K562 (cell line): ENCODE results near the gene KCNAB1. TPM values are rescaled to one million over a fixed set of nuclear protein-coding genes. Genes with fewer than 3 reads are reported as not detected.

ENCODE experiments used
- AFF1 ChIP-seq, 2 experiments: fragments of 450-650 bp; IDR thresholded peaks; 2 replicates each; pipeline ENCODE4 v1.6.1; 2018; ENCODE audit warnings: mild to moderate bottlenecking in 2 of 2, low read depth in 1 of 2; ENCODE audit not compliant: partially characterized antibody in 2 of 2
- BCLAF1 ChIP-seq, 2 experiments: fragments of 450-650 bp in 1 of 2; IDR thresholded peaks; 2 replicates each; pipeline ENCODE4 v1.6.1; 2011 to 2017; ENCODE audit warnings: low read depth in 2 of 2, antibody characterized with exemption in 1 of 2, borderline replicate concordance in 1 of 2, low read length in 1 of 2, mild to moderate bottlenecking in 1 of 2, mixed read lengths in 1 of 2; ENCODE audit not compliant: control insufficient read depth in 1 of 2
- DPF2 ChIP-seq: fragments of 450-650 bp; IDR thresholded peaks from 2 replicates; pipeline ENCODE4 v1.6.1; 2016
- HSF4 ChIP-seq: fragments of 250-450 bp; sonication (Bioruptor Pico); IDR thresholded peaks from 2 replicates; pipeline ENCODE4 v2.1.2; 2022; ENCODE audit warnings: mild to moderate bottlenecking, moderate library complexity, borderline replicate concordance
- KAT8 ChIP-seq: fragments of 450-650 bp; IDR thresholded peaks from 2 replicates; pipeline ENCODE4 v1.6.1; 2016; ENCODE audit warnings: low read depth, mild to moderate bottlenecking
- POU5F1 ChIP-seq: fragments of 150-350 bp; IDR thresholded peaks from 2 replicates; pipeline ENCODE4 v1.6.1; 2014; ENCODE audit warnings: borderline replicate concordance, low read length, low read depth, mild to moderate bottlenecking; ENCODE audit not compliant: partially characterized antibody
- TSC22D4 ChIP-seq: fragments of 450-650 bp; IDR thresholded peaks from 2 replicates; pipeline ENCODE4 v1.6.1; 2016; ENCODE audit warnings: missing genetic modification characterization, missing biosample characterization, control low read depth
- ZNF146 ChIP-seq: IDR thresholded peaks from one replicate; pipeline ENCODE4 v1.6.1; 2018; ENCODE audit warnings: missing compliant biosample characterization; ENCODE audit not compliant: unreplicated experiment
- ZNF431 ChIP-seq: sonication (generic); formaldehyde crosslinking; IDR thresholded peaks from 2 replicates; pipeline ENCODE4 v1.8.0; 2022; ENCODE audit warnings: mild to moderate bottlenecking, missing genetic modification reagents
- ZNF592 ChIP-seq: fragments of 450-650 bp; IDR thresholded peaks from 2 replicates; pipeline ENCODE4 v1.6.1; 2017; ENCODE audit warnings: antibody characterized with exemption, mild to moderate bottlenecking
- polyA plus RNA-seq, 8 experiments: library from polyadenylated mRNA; depleted of rRNA in 4 of 8; stranded (reverse) in 5 of 8; unstranded in 3 of 8; fragments of >200 nt; fragmentation: Nextera tagmentation in 2 of 8; fragmentation: Illumina TruSeq in 1 of 8; extraction: Ambion mirVana in 2 of 8; extraction: Trizol in 1 of 8; gene quantifications; 2 replicates each; pipeline versions ENCODE4 v1.2.1 to v1.2.3, GENCODE V29; 2011 to 2014; ENCODE audit warnings: inconsistent platforms in 1 of 8, missing spikeins in 1 of 8
- total RNA-seq, 7 experiments: library from RNA; depleted of rRNA in 6 of 7; stranded (reverse); fragments of >200 nt in 6 of 7; fragmentation: Illumina TruSeq in 2 of 7; extraction: Trizol in 2 of 7; gene quantifications; 2 replicates each; pipeline versions ENCODE4 v1.2.1 to v1.2.3, GENCODE V29; 2011 to 2021; ENCODE audit warnings: low replicate concordance in 1 of 7
- TF ChIP-seq, protein P1 (sequence below): fragments of 200-800 bp; sonication (Bioruptor generic); IDR thresholded peaks from 2 replicates; pipeline ENCODE4 v1.6.1; 2017; ENCODE audit warnings: missing genetic modification characterization, missing compliant biosample characterization

KCNAB1 gene
- total and polyA plus RNA-seq, 9 of the 15 experiments (the other 6 are each of a cell fraction or from before 2014, with no cell fraction given), result 0.14 to 1.2 (median 0.51) TPM

DNA sequence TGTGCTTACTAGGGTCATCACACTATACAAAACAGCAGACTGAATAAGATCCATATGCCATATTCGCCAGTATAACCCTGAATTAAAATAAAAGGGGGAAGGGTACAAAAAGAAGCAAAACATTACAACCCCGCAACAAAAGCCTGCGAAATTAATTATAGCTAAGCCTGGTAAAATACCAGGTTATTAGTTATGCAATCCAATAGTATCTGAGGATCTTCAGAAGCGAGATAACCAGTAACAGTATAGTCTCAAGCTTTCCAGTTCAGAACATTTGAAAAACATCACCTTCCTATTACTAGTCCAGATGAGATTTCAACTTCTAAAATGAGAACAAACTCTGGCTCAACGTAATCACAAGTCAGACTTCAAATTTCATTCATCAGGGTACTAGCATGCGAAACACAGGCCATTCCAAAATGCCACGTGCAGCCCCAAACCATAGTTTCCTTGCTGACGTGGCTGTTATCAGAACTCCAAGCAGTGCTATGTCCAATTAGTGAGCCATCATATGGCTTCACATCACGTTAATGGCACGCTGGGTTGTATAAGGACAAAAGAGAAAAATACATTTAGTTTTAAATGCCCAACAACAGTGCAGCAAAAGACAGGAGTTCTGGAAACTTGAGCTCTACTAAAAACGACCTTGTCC, 433.5 kb downstream of the KCNAB1 start (continued):
- TF ChIP-seq ZNF431 (no peak), BCLAF1 (IDR thresholded peaks at IDR 0.05; ENCODE audit: borderline replicate concordance in 1 of 2, control insufficient read depth in 1 of 2, low read depth in 2 of 2, low read length in 1 of 2) (no peak), TSC22D4 (tag) (no peak), POU5F1 (no peak), ZNF592 (peak; percentile 95), ZNF146 (no peak), HSF4 (CRISPR knock-in tag) (no peak), KAT8 (no peak), AFF1 (IDR thresholded peaks at IDR 0.05; ENCODE audit: low read depth in 1 of 2, partially characterized antibody in 2 of 2) (no peak), DPF2 (0 out of 2 replicates have a peak, but pooled peaks have one; percentile 36)
- TF ChIP-seq, protein P1, sequence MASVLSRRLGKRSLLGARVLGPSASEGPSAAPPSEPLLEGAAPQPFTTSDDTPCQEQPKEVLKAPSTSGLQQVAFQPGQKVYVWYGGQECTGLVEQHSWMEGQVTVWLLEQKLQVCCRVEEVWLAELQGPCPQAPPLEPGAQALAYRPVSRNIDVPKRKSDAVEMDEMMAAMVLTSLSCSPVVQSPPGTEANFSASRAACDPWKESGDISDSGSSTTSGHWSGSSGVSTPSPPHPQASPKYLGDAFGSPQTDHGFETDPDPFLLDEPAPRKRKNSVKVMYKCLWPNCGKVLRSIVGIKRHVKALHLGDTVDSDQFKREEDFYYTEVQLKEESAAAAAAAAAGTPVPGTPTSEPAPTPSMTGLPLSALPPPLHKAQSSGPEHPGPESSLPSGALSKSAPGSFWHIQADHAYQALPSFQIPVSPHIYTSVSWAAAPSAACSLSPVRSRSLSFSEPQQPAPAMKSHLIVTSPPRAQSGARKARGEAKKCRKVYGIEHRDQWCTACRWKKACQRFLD, result no peak
